ENCODE data around the gene CTNNB1.

DNA sequence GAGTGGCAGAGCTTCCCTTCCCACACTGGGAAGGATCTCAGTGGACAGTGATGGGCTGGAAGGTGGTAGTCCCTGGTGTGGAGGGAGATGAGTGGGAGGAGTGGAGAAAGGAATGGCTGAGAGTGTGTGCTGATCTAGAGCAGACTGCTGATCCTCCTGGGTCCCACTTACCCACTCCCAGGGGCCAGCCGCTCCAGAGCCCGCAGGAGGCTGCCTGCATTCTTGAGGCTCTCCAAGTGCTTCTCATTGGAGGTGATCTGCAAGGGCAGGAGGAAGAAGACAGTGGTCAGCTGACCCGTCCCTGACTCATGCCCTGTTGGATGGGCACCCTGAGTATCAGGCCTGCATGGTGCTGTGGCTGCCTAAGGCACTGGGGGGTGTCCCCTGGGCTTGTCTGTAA, 50.0 kb downstream of the CTNNB1 start:
- TF ChIP-seq, protein P1, sequence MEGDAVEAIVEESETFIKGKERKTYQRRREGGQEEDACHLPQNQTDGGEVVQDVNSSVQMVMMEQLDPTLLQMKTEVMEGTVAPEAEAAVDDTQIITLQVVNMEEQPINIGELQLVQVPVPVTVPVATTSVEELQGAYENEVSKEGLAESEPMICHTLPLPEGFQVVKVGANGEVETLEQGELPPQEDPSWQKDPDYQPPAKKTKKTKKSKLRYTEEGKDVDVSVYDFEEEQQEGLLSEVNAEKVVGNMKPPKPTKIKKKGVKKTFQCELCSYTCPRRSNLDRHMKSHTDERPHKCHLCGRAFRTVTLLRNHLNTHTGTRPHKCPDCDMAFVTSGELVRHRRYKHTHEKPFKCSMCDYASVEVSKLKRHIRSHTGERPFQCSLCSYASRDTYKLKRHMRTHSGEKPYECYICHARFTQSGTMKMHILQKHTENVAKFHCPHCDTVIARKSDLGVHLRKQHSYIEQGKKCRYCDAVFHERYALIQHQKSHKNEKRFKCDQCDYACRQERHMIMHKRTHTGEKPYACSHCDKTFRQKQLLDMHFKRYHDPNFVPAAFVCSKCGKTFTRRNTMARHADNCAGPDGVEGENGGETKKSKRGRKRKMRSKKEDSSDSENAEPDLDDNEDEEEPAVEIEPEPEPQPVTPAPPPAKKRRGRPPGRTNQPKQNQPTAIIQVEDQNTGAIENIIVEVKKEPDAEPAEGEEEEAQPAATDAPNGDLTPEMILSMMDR (IDR thresholded peaks at IDR 0.05; ENCODE audit: low read length): no peak
- no peak for TF ChIP-seq EZH2 (IDR thresholded peaks at IDR 0.05; ENCODE audit: borderline replicate concordance, low read length)
